SK-N-MC (cell line): ENCODE data around the gene A4GALT.

Source experiments
- EZH2 ChIP-seq: fragments of 200-600 bp; sonication (generic); IDR thresholded peaks from one replicate; pipeline ENCODE4 v1.6.1; 2017; ENCODE audit warnings: antibody characterized with exemption
- FOXP2 ChIP-seq: optimal IDR thresholded peaks from 2 replicates; pipeline ENCODE3; 2011; ENCODE audit warnings: mild to moderate bottlenecking, moderate library complexity; ENCODE audit not compliant: insufficient read depth; ENCODE audit errors: extremely low read length, control extremely low read depth
- POLR2AphosphoS5 ChIP-seq: IDR thresholded peaks from 2 replicates; pipeline ENCODE4 v1.6.1; 2012; ENCODE audit warnings: mild to moderate bottlenecking, low read depth, low read length, borderline replicate concordance

DNA sequence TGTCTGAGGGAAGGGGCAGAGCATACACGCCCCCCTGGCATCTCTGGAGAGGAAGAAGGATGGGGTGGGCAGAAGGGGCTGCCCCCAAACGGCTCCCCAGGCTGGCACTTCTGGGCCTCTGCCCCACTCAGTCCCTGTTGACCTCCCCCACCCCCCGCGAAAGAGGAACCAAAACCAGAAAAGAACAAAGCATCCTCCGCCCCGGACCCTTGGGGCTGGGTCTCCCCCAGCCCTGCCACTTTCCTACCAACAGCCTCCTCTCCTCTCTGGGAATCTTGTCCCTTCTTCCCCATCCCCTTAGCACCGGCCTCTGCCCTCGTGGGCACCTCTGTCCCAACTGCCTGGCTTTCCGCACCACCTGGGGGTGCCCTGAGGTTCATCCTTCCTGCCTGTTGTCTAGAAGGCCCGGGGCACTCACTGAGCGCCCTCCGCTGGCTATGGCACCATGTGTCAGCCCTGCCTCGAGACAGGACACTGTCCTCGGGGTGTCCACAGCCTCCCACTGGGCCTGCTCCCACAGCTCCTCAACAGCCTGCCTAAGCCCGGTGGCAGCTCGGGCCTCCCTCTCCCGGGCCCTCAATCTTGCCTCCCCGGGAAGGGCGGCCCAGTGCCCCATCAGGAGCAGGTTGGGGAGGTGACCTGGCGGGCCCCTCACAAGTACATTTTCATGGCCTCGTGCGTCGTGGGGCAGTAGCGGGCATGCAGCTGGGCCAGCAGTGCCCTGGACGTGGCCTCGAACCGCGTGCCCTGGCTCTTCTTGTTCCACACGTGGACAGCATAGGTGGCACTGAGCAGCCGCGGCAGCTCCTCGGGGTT lies 28.2 kb downstream of the A4GALT start:
- no peak for TF ChIP-seq EZH2
- TF ChIP-seq FOXP2 = no peak
- no peak for TF ChIP-seq POLR2AphosphoS5
